ENCODE measurements around the gene MOB3B. TPM values are rescaled to one million over a fixed set of nuclear protein-coding genes. Genes with fewer than 3 reads are reported as not detected.

Gene MOB3B
- polyA plus RNA-seq, 3 donors, result 22.6 to 25.6 (median 25.5) TPM

- DNase-seq (ENCODE audit: extremely low read depth in 1 of 11, low read depth in 9 of 11, low spot score in 4 of 11), result peak in 9 of 11 donors; percentile 37 to 82 (median 64)
Observed at GRCh38 chr9:27340961-27341511, 188.6 kb downstream of the MOB3B start.

- no peak for DNase-seq (ENCODE audit: extremely low read depth in 1 of 11, low read depth in 9 of 11, low spot score in 4 of 11)
Observed at GRCh38 chr9:27340285-27340674, 189.3 kb downstream of the MOB3B start.

- DNase-seq (ENCODE audit: extremely low read depth in 1 of 11, low read depth in 9 of 11, low spot score in 4 of 11), result no peak
Observed at GRCh38 chr9:27339661-27340284, 189.8 kb downstream of the MOB3B start.

- no peak for DNase-seq (ENCODE audit: extremely low read depth in 1 of 11, low read depth in 9 of 11, low spot score in 4 of 11)
Observed at GRCh38 chr9:27338527-27338903, 191.1 kb downstream of the MOB3B start.

- DNase-seq (ENCODE audit: extremely low read depth in 1 of 11, low read depth in 9 of 11, low spot score in 4 of 11), result no peak
Observed at GRCh38 chr9:27337833-27338526, 191.6 kb downstream of the MOB3B start.

- no peak for DNase-seq (ENCODE audit: extremely low read depth in 1 of 11, low read depth in 9 of 11, low spot score in 4 of 11)
Observed at GRCh38 chr9:27337236-27337635, 192.4 kb downstream of the MOB3B start.

GRCh38 chr9:27336829-27337228, 192.8 kb downstream of the MOB3B start:
- DNase-seq (ENCODE audit: extremely low read depth in 1 of 11, low read depth in 9 of 11, low spot score in 4 of 11), result no peak

- no peak for DNase-seq (ENCODE audit: extremely low read depth in 1 of 11, low read depth in 9 of 11, low spot score in 4 of 11)
Observed at GRCh38 chr9:27336126-27336525, 193.5 kb downstream of the MOB3B start.

- no peak for DNase-seq (ENCODE audit: extremely low read depth in 1 of 11, low read depth in 9 of 11, low spot score in 4 of 11)
Observed at GRCh38 chr9:27335075-27335474, 194.5 kb downstream of the MOB3B start.

GRCh38 chr9:27333241-27334052, 196.2 kb downstream of the MOB3B start:
- DNase-seq (ENCODE audit: extremely low read depth in 1 of 11, low read depth in 9 of 11, low spot score in 4 of 11), result peak; percentile 57 to 85 (median 74)

- no peak for DNase-seq (ENCODE audit: extremely low read depth in 1 of 11, low read depth in 9 of 11, low spot score in 4 of 11)
Observed at GRCh38 chr9:27331393-27331792, 198.2 kb downstream of the MOB3B start.

GRCh38 chr9:27329291-27329690, 200.3 kb downstream of the MOB3B start:
- no peak for DNase-seq (ENCODE audit: extremely low read depth in 1 of 11, low read depth in 9 of 11, low spot score in 4 of 11)

- DNase-seq (ENCODE audit: extremely low read depth in 1 of 11, low read depth in 9 of 11, low spot score in 4 of 11), result no peak
Observed at GRCh38 chr9:27328483-27328882, 201.1 kb downstream of the MOB3B start.

GRCh38 chr9:27311184-27311583, 218.4 kb downstream of the MOB3B start:
- DNase-seq (ENCODE audit: extremely low read depth in 1 of 11, low read depth in 9 of 11, low spot score in 4 of 11), result no peak

GRCh38 chr9:27310582-27310981, 219.0 kb downstream of the MOB3B start:
- DNase-seq (ENCODE audit: extremely low read depth in 1 of 11, low read depth in 9 of 11, low spot score in 4 of 11), result no peak

- no peak for DNase-seq (ENCODE audit: extremely low read depth in 1 of 11, low read depth in 9 of 11, low spot score in 4 of 11)
Observed at GRCh38 chr9:27308691-27309390, 220.8 kb downstream of the MOB3B start.

- no peak for DNase-seq (ENCODE audit: extremely low read depth in 1 of 11, low read depth in 9 of 11, low spot score in 4 of 11)
Observed at GRCh38 chr9:27304521-27304920, 225.1 kb downstream of the MOB3B start.

GRCh38 chr9:27303219-27303618, 226.4 kb downstream of the MOB3B start:
- DNase-seq (ENCODE audit: extremely low read depth in 1 of 11, low read depth in 9 of 11, low spot score in 4 of 11), result no peak

GRCh38 chr9:27297050-27297449, 232.6 kb downstream of the MOB3B start, which contains the start of gene EQTN:
Gene EQTN (minus strand): TSS chr9:27297150. CDS start chr9:27297055, 95 bp downstream.
- no peak for DNase-seq (ENCODE audit: extremely low read depth in 1 of 11, low read depth in 9 of 11, low spot score in 4 of 11)
